K562 (cell line): ENCODE data around the gene PRR14. TPM values are rescaled to one million over a fixed set of nuclear protein-coding genes. Genes with fewer than 3 reads are reported as not detected.

Experiments
- EZH2 ChIP-seq: IDR thresholded peaks from 2 replicates; pipeline ENCODE4 v1.6.1; 2012; ENCODE audit warnings: low read depth, mild to moderate bottlenecking, inconsistent platforms, low read length, borderline replicate concordance
- HDAC2 ChIP-seq: fragments of 450-650 bp; IDR thresholded peaks from 2 replicates; pipeline ENCODE4 v1.6.1; 2016; ENCODE audit warnings: mild to moderate bottlenecking
- ID3 ChIP-seq, 2 experiments: fragments of 250-450 bp in 1 of 2; fragments of 450-650 bp in 1 of 2; sonication (Bioruptor Pico) in 1 of 2; IDR thresholded peaks; 2 replicates each; pipeline versions ENCODE4 v1.6.1 to v1.8.0; 2016 to 2021; ENCODE audit warnings: mild to moderate bottlenecking in 2 of 2, moderate library complexity in 2 of 2, missing compliant biosample characterization in 1 of 2, missing genetic modification characterization in 1 of 2
- JUND ChIP-seq, 2 experiments: IDR thresholded peaks; 2 replicates in 1 of 2; 3 replicates in 1 of 2; pipeline ENCODE4 v1.6.1; 2011; ENCODE audit warnings: borderline replicate concordance in 2 of 2, low read depth in 2 of 2, low read length in 2 of 2, improper control_type of control experiment in 1 of 2, missing biosample characterization in 1 of 2, missing genetic modification characterization in 1 of 2, missing genetic modification reagents in 1 of 2
- LARP7 ChIP-seq: fragments of 450-650 bp; IDR thresholded peaks from 2 replicates; pipeline ENCODE4 v1.6.1; 2016
- MTA2 ChIP-seq: fragments of 450-650 bp; IDR thresholded peaks from 2 replicates; pipeline ENCODE4 v1.6.1; 2016; ENCODE audit warnings: low read depth
- NR1H2 ChIP-seq: sonication (generic); formaldehyde crosslinking; IDR thresholded peaks from 2 replicates; pipeline ENCODE4 v1.4.0; 2020; ENCODE audit warnings: mild to moderate bottlenecking, missing genetic modification reagents
- PHF8 ChIP-seq: fragments of 200-600 bp; sonication (generic); IDR thresholded peaks from 2 replicates; pipeline ENCODE4 v1.6.1; 2012; ENCODE audit warnings: mixed run types, mild to moderate bottlenecking, inconsistent platforms, low read length, moderate library complexity, borderline replicate concordance
- PML ChIP-seq: IDR thresholded peaks from 2 replicates; pipeline ENCODE4 v1.6.1; 2012; ENCODE audit warnings: low read length, inconsistent platforms
- POU5F1 ChIP-seq: fragments of 150-350 bp; IDR thresholded peaks from 2 replicates; pipeline ENCODE4 v1.6.1; 2014; ENCODE audit warnings: borderline replicate concordance, low read length, low read depth, mild to moderate bottlenecking; ENCODE audit not compliant: partially characterized antibody
- RERE ChIP-seq: sonication (generic); formaldehyde crosslinking; IDR thresholded peaks from 2 replicates; pipeline ENCODE4 v1.8.0; 2023; ENCODE audit warnings: missing genetic modification reagents, mild to moderate bottlenecking, borderline replicate concordance
- SMARCE1 ChIP-seq: fragments of 450-650 bp; IDR thresholded peaks from 2 replicates; pipeline ENCODE4 v1.7.1; 2016; ENCODE audit warnings: mild to moderate bottlenecking
- SRSF7 ChIP-seq: fragments of 200-400 bp; formaldehyde crosslinking; optimal IDR thresholded peaks from 2 replicates; pipeline ENCODE3; 2017; ENCODE audit warnings: mild to moderate bottlenecking, low read depth, low read length
- TAF15 ChIP-seq: fragments of 200-400 bp; formaldehyde crosslinking; IDR thresholded peaks from 2 replicates; pipeline ENCODE4 v1.6.1; 2017; ENCODE audit warnings: mild to moderate bottlenecking, low read depth, low read length, moderate library complexity
- U2AF2 ChIP-seq: fragments of 200-400 bp; formaldehyde crosslinking; optimal IDR thresholded peaks from 2 replicates; pipeline ENCODE3; 2017; ENCODE audit warnings: low read depth, mild to moderate bottlenecking, low read length
- YY1 ChIP-seq, 3 experiments: IDR thresholded peaks; 2 replicates each; pipeline ENCODE4 v1.6.1; 2011; ENCODE audit warnings: low read length in 2 of 3, mild to moderate bottlenecking in 2 of 3, moderate library complexity in 2 of 3, borderline replicate concordance in 1 of 3, control low read depth in 1 of 3, low read depth in 1 of 3; ENCODE audit not compliant: insufficient read depth in 3 of 3, insufficient replicate concordance in 2 of 3, control insufficient read depth in 1 of 3, insufficient read length in 1 of 3; ENCODE audit errors: extremely low read depth in 1 of 3
- ZNF232 ChIP-seq: sonication (generic); formaldehyde crosslinking; IDR thresholded peaks from 2 replicates; pipeline ENCODE4 v1.8.0; 2022; ENCODE audit warnings: mild to moderate bottlenecking, missing genetic modification reagents
- ZNF586 ChIP-seq: fragments of 450-650 bp; formaldehyde crosslinking; conservative IDR thresholded peaks from 2 replicates; pipeline ENCODE4 v1.4.0; 2020; ENCODE audit warnings: mild to moderate bottlenecking, moderate library complexity
- ZNF785 ChIP-seq: fragments of 250-450 bp; sonication (Bioruptor Pico); IDR thresholded peaks from 2 replicates; pipeline ENCODE4 v1.4.0; 2020; ENCODE audit warnings: mild to moderate bottlenecking
- polyA plus RNA-seq, 8 experiments: library from polyadenylated mRNA; depleted of rRNA in 4 of 8; stranded (reverse) in 5 of 8; unstranded in 3 of 8; fragments of >200 nt; fragmentation: Nextera tagmentation in 2 of 8; fragmentation: Illumina TruSeq in 1 of 8; extraction: Ambion mirVana in 2 of 8; extraction: Trizol in 1 of 8; gene quantifications; 2 replicates each; pipeline versions ENCODE4 v1.2.1 to v1.2.3, GENCODE V29; 2011 to 2014; ENCODE audit warnings: inconsistent platforms in 1 of 8, missing spikeins in 1 of 8
- total RNA-seq, 7 experiments: library from RNA; depleted of rRNA in 6 of 7; stranded (reverse); fragments of >200 nt in 6 of 7; fragmentation: Illumina TruSeq in 2 of 7; extraction: Trizol in 2 of 7; gene quantifications; 2 replicates each; pipeline versions ENCODE4 v1.2.1 to v1.2.3, GENCODE V29; 2011 to 2021; ENCODE audit warnings: low replicate concordance in 1 of 7

PRR14 gene
- total and polyA plus RNA-seq, 9 of the 15 experiments (the other 6 are each of a cell fraction or from before 2014, with no cell fraction given), result 2.2 to 63.1 (median 11.5) TPM

- TF ChIP-seq RERE (CRISPR knock-in tag) (no peak), SMARCE1 (0 out of 2 replicates have a peak, but pooled peaks have one; percentile 16), U2AF2 (no peak), JUND (IDR thresholded peaks at IDR 0.05; ENCODE audit: borderline replicate concordance, low read depth, low read length) (no peak), JUND (tag; IDR thresholded peaks at IDR 0.05; ENCODE audit: borderline replicate concordance, low read depth, low read length) (no peak), SRSF7 (no peak), PML (no peak), TAF15 (no peak), POU5F1 (no peak), YY1 (IDR thresholded peaks at IDR 0.05; ENCODE audit: borderline replicate concordance in 1 of 3, control insufficient read depth in 1 of 3, extremely low read depth in 1 of 3, insufficient read depth in 3 of 3, insufficient read length in 1 of 3, insufficient replicate concordance in 2 of 3, low read depth in 1 of 3, low read length in 2 of 3) (peak in 1 of 3 experiments; percentile 71), ZNF785 (CRISPR knock-in tag) (no peak), PHF8 (peak; percentile 39; the same call in 1 of the 2 replicates), ID3 (CRISPR knock-in tag; IDR thresholded peaks at IDR 0.05) (no peak), ID3 (tag; IDR thresholded peaks at IDR 0.05) (peak; percentile 74; the same call in 1 of the 2 replicates), NR1H2 (CRISPR knock-in tag) (no peak), EZH2 (no peak), HDAC2 (0 out of 2 replicates have a peak, but pooled peaks have one; percentile 27), MTA2 (no peak), ZNF232 (CRISPR knock-in tag) (no peak), ZNF586 (CRISPR knock-in tag) (no peak), LARP7 (no peak)
These were observed 6.5 kb downstream of the PRR14 start (continued) for GRCh38 chr16:30656974-30657865.
